Stimulated activated CD8-positive, alpha-beta memory T cell treated with anti-CD3 and anti-CD28 coated beads, Interleukin-12 subunit alpha, Interleukin-12 subunit beta, amount 100 ng/mL, for 1 hour (primary cell): ENCODE results near the gene MELK.

Experiments used
- DNase-seq: peaks from one replicate; pipeline ENCODE4 v3.0.0-alpha.2; 2020; ENCODE audit warnings: low read depth

MELK gene

GRCh38 chr9:36676091-36676490 is 103.4 kb downstream of the MELK start:
- no peak for DNase-seq

- DNase-seq = no peak
These were observed 104.2 kb downstream of the MELK start for GRCh38 chr9:36676778-36677485.

- no peak for DNase-seq
These were observed 104.9 kb downstream of the MELK start for GRCh38 chr9:36677611-36678010.

- DNase-seq = no peak
These were observed 107.0 kb downstream of the MELK start for GRCh38 chr9:36679710-36680109.

GRCh38 chr9:36686471-36686870 is 113.8 kb downstream of the MELK start:
- no peak for DNase-seq

- DNase-seq = no peak
These were observed 117.9 kb downstream of the MELK start for GRCh38 chr9:36690412-36691168.

GRCh38 chr9:36691671-36692070 is 119.0 kb downstream of the MELK start:
- no peak for DNase-seq

GRCh38 chr9:36698984-36699383 is 126.3 kb downstream of the MELK start:
- no peak for DNase-seq

- no peak for DNase-seq
These were observed 131.5 kb downstream of the MELK start for GRCh38 chr9:36704148-36704547.

- DNase-seq = no peak
These were observed 141.1 kb downstream of the MELK start for GRCh38 chr9:36713515-36714490.

GRCh38 chr9:36716496-36716895 is 143.8 kb downstream of the MELK start:
- no peak for DNase-seq

GRCh38 chr9:36717276-36717675 is 144.6 kb downstream of the MELK start:
- no peak for DNase-seq

GRCh38 chr9:36718612-36719011 is 145.9 kb downstream of the MELK start:
- no peak for DNase-seq

- no peak for DNase-seq
These were observed 147.3 kb downstream of the MELK start for GRCh38 chr9:36720043-36720442.

GRCh38 chr9:36721846-36722588 is 149.3 kb downstream of the MELK start:
- no peak for DNase-seq

GRCh38 chr9:36725777-36726356 is 153.2 kb downstream of the MELK start:
- DNase-seq = no peak
